HG03103 (cell line): Measurements from ENCODE around the gene GCSAM.
A peak's percentile ranks its signal among the peaks of the same experiment; 100 is the strongest.

Experiments
- ATAC-seq: cut with Tn5 transposase; IDR thresholded peaks from one replicate; pipeline ENCODE4 v1.9.1; 2021; ENCODE audit warnings: low read depth; ENCODE audit not compliant: unreplicated experiment

Gene GCSAM

GRCh38 chr3:112111785-112112402 is 21.2 kb downstream of the GCSAM start:
- ATAC-seq, result peak; percentile 41

DNA sequence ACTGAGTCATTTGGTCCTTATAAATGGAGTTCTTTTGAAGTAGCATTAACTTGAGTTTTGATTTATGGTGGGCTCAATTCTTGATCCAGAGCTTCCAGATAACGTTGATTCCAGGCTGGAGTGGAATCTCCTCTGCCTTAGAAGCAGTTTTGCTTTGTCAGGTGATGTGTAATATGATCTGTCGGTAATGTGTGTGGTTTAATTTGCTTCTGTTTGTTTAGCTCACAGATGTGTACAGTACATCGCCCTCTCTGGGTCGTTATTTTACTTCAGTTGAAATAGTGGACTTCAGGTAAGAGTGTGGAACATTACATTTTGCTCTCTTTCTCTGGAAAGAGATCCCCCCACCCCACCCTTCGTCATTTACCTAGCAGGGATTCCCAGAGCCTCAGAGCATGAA is 23.7 kb downstream of the GCSAM start:
- ATAC-seq, result no peak

GRCh38 chr3:112104774-112105173 is 28.3 kb downstream of the GCSAM start:
- no peak for ATAC-seq

DNA sequence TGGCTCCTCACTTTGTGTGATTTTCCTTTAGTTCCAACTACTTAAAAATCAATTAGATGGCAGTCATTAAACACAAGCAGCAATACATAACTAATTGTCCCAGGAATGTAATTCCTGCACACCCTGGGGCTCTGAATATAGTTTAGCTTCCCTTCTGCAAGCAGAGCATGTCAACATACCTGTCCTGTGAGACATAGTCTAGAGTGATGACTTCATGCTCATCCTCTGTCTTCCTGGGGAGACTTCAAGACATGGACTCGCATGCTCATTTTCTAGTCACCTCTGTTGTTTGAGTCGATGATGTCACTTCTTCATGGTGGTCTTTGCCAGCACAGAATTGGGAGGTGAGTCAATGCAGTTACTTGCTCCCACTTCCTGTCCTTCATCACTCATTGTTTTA is 31.1 kb downstream of the GCSAM start:
- no peak for ATAC-seq

- ATAC-seq, result no peak
Measured at GRCh38 chr3:112097378-112097777, 35.7 kb downstream of the GCSAM start.

- no peak for ATAC-seq
Measured at GRCh38 chr3:112096176-112096575, 36.9 kb downstream of the GCSAM start.

GRCh38 chr3:112095731-112096130 is 37.3 kb downstream of the GCSAM start:
- ATAC-seq, result no peak

GRCh38 chr3:112093180-112093522 is 39.9 kb downstream of the GCSAM start:
- ATAC-seq, result no peak

GRCh38 chr3:112092496-112093179 is 40.4 kb downstream of the GCSAM start:
- peak; percentile 57 for ATAC-seq

DNA sequence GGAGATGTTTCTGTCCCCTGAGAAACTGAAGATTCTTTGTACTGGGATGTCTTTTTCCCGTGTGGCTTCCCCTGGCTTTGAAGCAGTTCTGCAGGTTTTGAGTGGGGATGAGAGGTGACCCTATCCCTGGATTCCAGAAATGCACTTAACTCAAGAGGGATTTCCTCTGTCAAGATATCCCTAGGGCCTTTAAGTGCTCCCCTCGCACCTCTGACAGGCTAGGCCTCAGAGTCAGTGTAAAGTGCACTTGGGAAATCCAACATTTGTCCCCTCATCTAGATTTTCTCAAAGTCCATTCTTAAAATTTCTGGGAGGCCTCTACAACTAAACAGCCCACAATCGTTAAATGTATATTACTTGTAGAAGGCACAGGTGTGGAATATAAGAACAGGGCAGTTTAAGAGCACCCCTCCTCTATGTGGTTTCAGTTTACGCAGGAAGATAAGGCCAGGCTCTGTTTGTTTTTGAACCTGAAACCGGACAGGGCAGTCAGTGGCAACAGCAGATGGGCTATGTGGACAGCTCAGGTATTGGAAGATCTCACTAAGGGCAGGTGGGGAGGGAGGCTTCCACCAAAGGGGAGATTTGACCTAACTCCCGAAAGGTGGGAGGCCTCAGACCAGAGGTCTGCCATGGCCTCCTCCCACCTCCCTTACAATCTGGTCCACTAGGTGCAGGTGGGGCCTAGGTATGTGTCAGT is 42.0 kb downstream of the GCSAM start:
- no peak for ATAC-seq

DNA sequence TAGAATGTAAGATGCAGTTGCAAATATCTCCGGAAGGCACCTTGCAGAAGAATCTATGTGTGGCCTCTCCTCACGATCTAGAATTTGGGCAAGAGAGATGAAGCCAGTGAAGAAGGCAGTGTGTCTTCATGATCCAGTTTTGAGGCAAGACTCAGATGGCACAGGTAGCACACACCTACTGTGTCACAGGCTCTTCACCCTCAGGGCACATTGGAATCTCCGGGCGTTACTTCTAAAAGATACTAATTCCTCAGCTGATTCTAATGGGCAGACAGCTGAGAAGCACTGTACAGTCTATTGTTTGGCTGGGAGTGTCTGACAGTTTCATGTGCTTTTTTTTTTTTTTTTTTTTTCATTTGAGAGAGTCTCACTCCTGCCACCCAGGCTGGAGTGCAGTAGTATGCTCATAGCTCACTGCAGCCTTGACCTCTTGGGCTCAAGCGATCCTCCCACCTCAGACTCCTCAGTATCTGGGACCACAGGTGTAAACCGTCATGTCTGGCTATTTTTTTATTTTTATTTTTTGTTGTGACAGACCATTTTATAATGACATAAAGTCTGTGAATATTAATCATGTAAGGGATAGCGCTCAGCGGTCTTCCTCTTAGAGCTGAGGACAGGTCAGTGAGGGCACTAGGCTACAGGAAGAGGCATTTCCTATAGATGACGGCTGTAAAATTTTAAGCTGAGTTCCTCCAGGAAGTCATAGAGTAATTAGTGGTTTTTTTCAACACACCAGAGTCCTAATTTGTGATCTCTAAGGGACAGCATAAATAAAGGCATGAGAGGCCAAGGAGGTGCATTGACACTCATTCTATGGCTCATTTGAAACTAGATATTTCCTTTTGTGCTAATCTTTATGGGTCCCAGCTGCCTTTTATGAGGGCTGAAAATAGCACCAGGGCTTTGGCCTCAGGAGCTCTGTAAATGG is 42.8 kb downstream of the GCSAM start:
- no peak for ATAC-seq

DNA sequence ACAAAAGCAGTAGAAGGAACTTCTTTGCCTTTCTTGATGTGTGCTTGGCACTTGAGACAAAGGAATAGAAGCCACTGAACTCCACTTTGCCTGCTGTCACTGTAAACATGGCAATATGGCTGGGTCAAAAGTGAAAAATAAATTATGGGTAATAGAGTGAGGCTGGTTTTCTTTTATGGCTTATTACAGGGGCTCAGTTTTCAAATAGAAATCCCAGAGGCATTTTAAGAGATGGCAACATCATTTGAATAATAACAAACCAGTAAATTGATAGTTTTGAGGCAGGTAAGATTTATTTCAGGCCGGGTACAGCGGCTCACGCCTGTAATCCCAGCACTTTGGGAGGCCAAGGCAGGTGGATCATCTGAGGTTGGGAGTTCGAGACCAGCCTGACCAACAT is 44.1 kb downstream of the GCSAM start:
- no peak for ATAC-seq

DNA sequence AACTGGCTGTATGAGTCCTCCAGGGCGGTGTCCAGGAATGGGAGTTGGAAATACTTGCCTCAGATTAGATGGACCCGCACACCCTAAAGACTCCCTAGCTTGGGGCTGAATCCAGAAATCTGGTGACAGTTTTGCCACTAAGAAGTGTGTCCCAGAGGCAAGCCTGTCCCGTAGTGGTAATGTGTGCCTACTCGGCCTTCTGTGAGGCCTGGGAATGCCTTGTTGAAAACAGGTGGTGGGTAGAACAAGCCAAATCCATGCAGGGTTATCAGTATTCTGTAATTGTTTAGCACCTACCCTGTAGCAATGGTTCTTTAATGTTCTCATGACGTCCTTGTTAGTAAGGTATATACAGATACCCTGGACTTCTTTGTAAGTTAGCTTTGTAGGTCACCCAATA is 45.3 kb downstream of the GCSAM start:
- no peak for ATAC-seq

DNA sequence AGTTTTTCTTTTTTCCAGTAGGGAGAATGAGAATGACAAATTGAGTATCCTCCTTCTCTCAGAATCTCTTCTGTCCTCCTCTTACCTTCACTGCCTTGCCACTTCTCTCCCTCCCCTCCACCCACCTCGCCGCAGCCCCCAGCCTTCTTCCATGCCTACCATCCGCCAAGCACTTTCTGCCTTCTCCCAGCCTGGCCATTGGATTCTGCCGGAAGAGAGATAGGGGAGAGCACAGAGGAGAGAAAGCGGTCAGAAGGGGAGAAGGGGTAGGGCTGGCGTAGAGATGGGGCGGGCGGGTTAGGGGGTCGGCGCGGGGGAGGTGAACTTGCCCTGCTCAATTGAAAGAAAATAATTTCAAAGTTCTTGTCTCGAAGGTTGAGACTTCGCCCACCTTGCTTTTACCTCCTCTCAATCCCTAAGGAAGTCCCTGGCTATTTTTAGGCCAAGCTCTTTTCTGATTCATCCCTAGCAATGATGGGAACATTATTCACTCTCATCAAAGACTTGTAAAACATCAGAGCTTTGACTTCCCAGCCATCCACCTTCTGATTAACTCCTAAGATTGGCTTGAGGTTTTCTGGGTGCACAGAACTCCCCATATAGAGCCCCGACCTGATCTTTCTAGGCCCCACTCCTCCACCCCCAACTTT is 46.0 kb downstream of the GCSAM start:
- no peak for ATAC-seq

- peak; percentile 87 for ATAC-seq
Measured at GRCh38 chr3:112086076-112086854, 46.8 kb downstream of the GCSAM start, which contains the start of gene C3orf52. C3orf52 (plus strand) TSS chr3:112086389; CDS start chr3:112086408, 19 bp downstream.

- no peak for ATAC-seq
Measured at GRCh38 chr3:112085735-112086075, 47.3 kb downstream of the GCSAM start.

GRCh38 chr3:112084980-112085705 is 47.9 kb downstream of the GCSAM start:
- ATAC-seq, result no peak

DNA sequence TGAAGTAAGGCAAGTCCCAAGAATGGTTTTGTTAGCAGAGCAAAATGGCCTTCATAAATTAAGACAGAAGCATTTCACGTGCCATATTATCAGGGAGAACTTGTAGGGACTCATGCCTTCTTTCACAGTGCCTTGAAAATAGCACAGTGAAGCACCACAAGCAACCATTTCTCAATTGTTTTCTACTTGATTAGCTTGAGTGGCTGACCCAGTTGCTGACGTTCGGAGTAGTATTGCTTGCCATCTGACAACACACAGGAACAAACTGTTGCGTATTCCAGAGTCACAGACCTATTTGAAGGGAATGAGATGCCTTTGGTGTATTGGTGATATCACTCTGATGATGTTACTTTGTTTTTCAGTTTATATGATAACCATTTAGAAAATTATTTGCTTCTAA is 49.8 kb downstream of the GCSAM start:
- no peak for ATAC-seq
